Neuronal stem cell (in vitro differentiated cells): Measurements from ENCODE around the gene FALEC.

Source experiments
- DNase-seq: peaks from one replicate; pipeline ENCODE4 v3.0.0-alpha.2; 2013; ENCODE audit warnings: low spot score
- H2AFZ ChIP-seq: one replicate; pipeline ENCODE4 v1.6.1; 2013; ENCODE audit warnings: mild to moderate bottlenecking, low read length, inconsistent platforms
- H2AK5ac ChIP-seq: 2 replicates; pipeline ENCODE4 v1.6.1; 2013; ENCODE audit warnings: low read depth, mild to moderate bottlenecking, inconsistent platforms, low read length, moderate library complexity, mixed read lengths
- H2BK120ac ChIP-seq: 2 replicates; pipeline ENCODE4 v1.6.1; 2013; ENCODE audit warnings: low read depth, mild to moderate bottlenecking, inconsistent platforms, low read length, moderate library complexity, mixed read lengths
- H2BK12ac ChIP-seq: one replicate; pipeline ENCODE4 v1.6.1; 2013; ENCODE audit warnings: low read length, inconsistent platforms
- H2BK15ac ChIP-seq: 2 replicates; pipeline ENCODE4 v1.6.1; 2013; ENCODE audit warnings: mild to moderate bottlenecking, low read length, inconsistent platforms, mixed read lengths
- H2BK5ac ChIP-seq: one replicate; pipeline ENCODE4 v1.6.1; 2013; ENCODE audit warnings: inconsistent platforms, mild to moderate bottlenecking, low read length, moderate library complexity
- H3K14ac ChIP-seq: one replicate; pipeline ENCODE4 v1.6.1; 2013; ENCODE audit warnings: low read length, inconsistent platforms
- H3K18ac ChIP-seq: 2 replicates; pipeline ENCODE4 v1.6.1; 2013; ENCODE audit warnings: low read length, inconsistent platforms
- H3K23ac ChIP-seq: 2 replicates; pipeline ENCODE4 v1.6.1; 2013; ENCODE audit warnings: low read depth, mild to moderate bottlenecking, mixed read lengths, low read length, inconsistent platforms; ENCODE audit not compliant: poor library complexity
- H3K27ac ChIP-seq: replicated peaks from 3 replicates; pipeline ENCODE4 v1.5.1; 2013; ENCODE audit warnings: low read length, inconsistent platforms
- H3K27me3 ChIP-seq, 3 experiments: 2 replicates each; pipeline ENCODE4 v1.6.1; 2013; ENCODE audit warnings: low read length in 3 of 3, mild to moderate bottlenecking in 2 of 3, inconsistent platforms in 1 of 3, low read depth in 1 of 3, mixed read lengths in 1 of 3, moderate library complexity in 1 of 3; ENCODE audit not compliant: control insufficient read depth in 3 of 3, insufficient read depth in 3 of 3
- H3K36me3 ChIP-seq, 2 donors: replicated peaks in 1 of 2; 2 replicates each; pipeline ENCODE4 v1.6.1; 2013; ENCODE audit warnings: low read length in 2 of 2; ENCODE audit not compliant: control insufficient read depth in 2 of 2, insufficient read depth in 2 of 2
- H3K4ac ChIP-seq: 2 replicates; pipeline ENCODE4 v1.6.1; 2013; ENCODE audit warnings: inconsistent platforms, mild to moderate bottlenecking, low read length, moderate library complexity
- H3K4me1 ChIP-seq, 2 donors: 1 replicate in 1 of 2; 2 replicates in 1 of 2; pipeline ENCODE4 v1.6.1; 2013; ENCODE audit warnings: low read length in 2 of 2, low read depth in 1 of 2; ENCODE audit not compliant: control insufficient read depth in 2 of 2, insufficient read depth in 1 of 2
- H3K4me2 ChIP-seq: one replicate; pipeline ENCODE4 v1.6.1; 2013; ENCODE audit warnings: mild to moderate bottlenecking, low read length, inconsistent platforms; ENCODE audit not compliant: insufficient read depth, poor library complexity, severe bottlenecking
- H3K4me3 ChIP-seq, 2 donors: 2 replicates each; pipeline ENCODE4 v1.5.1; 2013; ENCODE audit warnings: low read length in 2 of 2, mild to moderate bottlenecking in 2 of 2, inconsistent platforms in 1 of 2, moderate library complexity in 1 of 2
- H3K79me1 ChIP-seq: one replicate; pipeline ENCODE4 v1.6.1; 2013; ENCODE audit warnings: low read depth, mild to moderate bottlenecking, inconsistent platforms, low read length, moderate library complexity
- H3K9ac ChIP-seq: one replicate; pipeline ENCODE4 v1.6.1; 2013; ENCODE audit warnings: mild to moderate bottlenecking, low read depth, low read length, inconsistent platforms; ENCODE audit not compliant: poor library complexity
- H3K9me3 ChIP-seq, 2 donors: replicated peaks in 1 of 2; 2 replicates each; pipeline versions ENCODE3 to v1.6.1; 2013; ENCODE audit warnings: low read length in 2 of 2, mild to moderate bottlenecking in 2 of 2, inconsistent platforms in 1 of 2, low read depth in 1 of 2, mixed read lengths in 1 of 2, moderate library complexity in 1 of 2; ENCODE audit not compliant: control insufficient read depth in 2 of 2, insufficient read depth in 1 of 2
- H4K8ac ChIP-seq: one replicate; pipeline ENCODE4 v1.6.1; 2013; ENCODE audit warnings: low read depth, mild to moderate bottlenecking, inconsistent platforms, low read length, moderate library complexity
- H4K91ac ChIP-seq: one replicate; pipeline ENCODE4 v1.6.1; 2013; ENCODE audit warnings: low read length, low read depth, mild to moderate bottlenecking, inconsistent platforms; ENCODE audit not compliant: poor library complexity
- WGBS, 2 donors: extraction: QIAGEN DNeasy Blood & Tissue Kit; methylation state at CpG; one replicate each; pipeline ENCODE4 v1.1.7; 2013; ENCODE audit warnings: missing lambda C conversion rate in 2 of 2, mixed read lengths in 1 of 2; ENCODE audit not compliant: insufficient read length in 2 of 2, insufficient replicate concordance in 1 of 2; ENCODE audit errors: extremely low coverage in 2 of 2; 5-methylcytosine and 5-hydroxymethylcytosine counted together

The FALEC gene

DNA sequence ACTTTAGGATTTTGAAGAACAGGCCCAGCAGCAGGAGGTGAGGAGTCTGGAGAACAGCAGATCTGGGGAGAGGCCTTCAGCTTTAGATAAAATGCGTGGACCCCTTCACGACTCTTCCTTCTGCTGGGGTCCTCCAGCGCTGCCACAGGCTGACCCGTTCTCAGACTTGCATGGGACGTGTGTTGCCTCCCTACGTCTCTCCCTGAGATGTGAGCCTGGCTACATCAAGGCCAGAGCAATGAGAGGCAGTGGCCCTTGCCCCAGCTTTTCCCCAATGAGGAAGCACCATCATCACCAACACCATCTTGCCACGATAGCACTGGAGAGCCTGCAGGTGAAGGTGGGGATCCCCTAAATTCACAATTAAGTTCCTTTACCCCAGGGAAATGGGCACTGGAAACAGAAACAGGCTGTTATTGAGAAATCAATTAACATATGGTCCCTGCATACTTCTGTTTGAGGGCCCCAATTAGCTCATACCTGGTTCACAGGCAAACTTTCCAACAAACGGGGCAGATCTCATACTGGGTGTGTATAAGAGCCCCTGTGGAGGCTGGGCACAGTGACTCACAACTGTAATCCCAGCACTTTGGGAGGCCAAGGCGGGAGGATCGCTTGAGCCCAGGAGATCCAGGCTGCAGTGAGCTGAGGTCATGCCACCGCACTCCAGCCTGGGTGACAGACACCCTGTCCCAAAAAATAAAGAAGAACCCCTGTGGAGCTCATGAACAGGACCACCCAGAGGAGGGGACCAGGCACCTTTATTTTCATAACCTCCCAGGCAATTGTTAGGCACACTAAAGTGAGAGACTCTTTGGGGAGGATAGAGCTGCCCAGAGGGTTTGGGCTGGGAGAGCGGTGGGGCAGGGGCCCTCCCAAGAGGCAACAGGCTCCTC, 21.5 kb downstream of the FALEC start:
- no peak for DNase-seq
- H4K91ac ChIP-seq = peak overlapping the region; percentile 19
- H3K4me2 ChIP-seq = no peak overlapping the region
- H3K9ac ChIP-seq = no peak overlapping the region
- H3K27me3 ChIP-seq = no peaks in the 10 kb centered on the region
- H3K9me3 ChIP-seq = no peaks in the 10 kb centered on the region
- H3K27ac ChIP-seq = no peak overlapping the region
- peak overlapping the region; percentile 84 for H2AK5ac ChIP-seq
- H2BK5ac ChIP-seq = peak overlapping the region; percentile 26
- H2BK12ac ChIP-seq = peak overlapping the region; percentile 84
- peak overlapping the region; percentile 72 for H2AFZ ChIP-seq
- peak overlapping the region; percentile 78 for H2BK15ac ChIP-seq
- H3K79me1 ChIP-seq = no peaks in the 10 kb centered on the region
- H3K4me1 ChIP-seq = peaks cover 3 to 10% of the 10 kb centered on the region in 2 donors
- no peak overlapping the region for H2BK120ac ChIP-seq
- no peaks in the 10 kb centered on the region for H3K36me3 ChIP-seq
- no peak overlapping the region for H3K4me3 ChIP-seq
- no peak overlapping the region for H3K4ac ChIP-seq
- H3K14ac ChIP-seq = no peak overlapping the region
- WGBS, 2 donors = no CpG with 5 or more reads among the region's 12 CpGs
- peak overlapping the region; percentile 43 for H4K8ac ChIP-seq
- H3K18ac ChIP-seq = peak overlapping the region; percentile 94
- no peak overlapping the region for H3K23ac ChIP-seq

DNA sequence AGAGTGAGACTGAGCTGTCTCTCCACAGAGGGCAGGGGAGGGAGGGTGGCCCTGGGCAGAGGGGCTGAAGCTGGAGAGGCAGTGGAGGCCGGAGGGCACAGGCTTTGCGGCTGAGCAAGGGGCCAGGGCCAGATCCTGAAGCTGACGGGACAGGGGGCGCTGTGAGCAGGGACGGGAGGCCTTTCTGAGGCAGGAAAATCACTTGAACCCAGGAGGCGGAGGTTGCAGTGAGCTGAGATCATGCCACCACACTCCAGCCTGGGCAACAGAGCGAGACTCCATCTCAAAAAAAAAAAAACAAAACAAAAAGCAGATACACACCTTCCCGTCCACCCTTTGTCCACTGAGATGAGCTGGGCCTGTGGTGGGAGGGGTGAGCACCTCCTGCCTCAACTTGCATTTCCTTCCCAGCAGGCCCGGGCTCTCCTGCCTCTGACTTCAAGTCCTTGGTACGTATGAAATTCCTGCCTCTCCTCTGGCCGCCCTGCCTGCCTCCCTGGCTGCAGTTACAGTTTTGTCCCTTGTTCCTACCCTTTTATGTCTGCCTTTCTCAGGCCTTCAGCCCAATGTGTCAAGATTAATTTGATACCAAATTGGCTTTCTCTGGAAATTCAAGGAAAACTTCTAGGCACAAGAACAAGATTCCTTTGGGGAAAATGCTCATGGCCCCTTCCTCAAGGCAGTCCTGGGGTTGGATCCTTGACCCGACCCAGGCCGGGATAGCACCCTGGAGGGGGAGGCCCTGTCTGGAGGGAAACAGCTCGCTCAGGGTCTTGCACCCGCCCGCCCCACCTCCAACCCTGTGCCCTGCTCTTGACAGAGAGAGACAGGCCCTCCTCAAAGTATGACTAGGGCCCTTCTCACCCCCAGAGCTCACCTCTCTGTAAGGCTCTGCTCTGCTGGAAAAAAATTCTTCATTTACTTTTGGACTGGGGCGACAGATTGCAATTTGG, 22.5 kb downstream of the FALEC start:
- no peak for DNase-seq
- Histone ChIP-seq H2BK120ac (no peak overlapping the region), H4K8ac (peak overlapping the region; percentile 43), H2AK5ac (peak overlapping the region; percentile 84), H3K9me3 (no peaks in the 10 kb centered on the region), H4K91ac (no peak overlapping the region), H3K79me1 (no peaks in the 10 kb centered on the region), H3K23ac (no peak overlapping the region), H3K14ac (no peak overlapping the region), H2BK15ac (peak overlapping the region; percentile 78), H3K9ac (peak overlapping the region; percentile 37), H3K4me2 (no peak overlapping the region), H3K27me3 (no peaks in the 10 kb centered on the region), H2AFZ (peak overlapping the region; percentile 72), H3K27ac (no peak overlapping the region), H3K4ac (no peak overlapping the region), H3K4me1 (peaks cover 3 to 7% of the 10 kb centered on the region in 2 donors), H2BK5ac (no peak overlapping the region), H2BK12ac (peak overlapping the region; percentile 84), H3K4me3 (no peak overlapping the region), H3K18ac (peak overlapping the region; percentile 94), H3K36me3 (no peaks in the 10 kb centered on the region)
- no CpG with 5 or more reads among the region's 17 CpGs for WGBS, 2 donors

DNA sequence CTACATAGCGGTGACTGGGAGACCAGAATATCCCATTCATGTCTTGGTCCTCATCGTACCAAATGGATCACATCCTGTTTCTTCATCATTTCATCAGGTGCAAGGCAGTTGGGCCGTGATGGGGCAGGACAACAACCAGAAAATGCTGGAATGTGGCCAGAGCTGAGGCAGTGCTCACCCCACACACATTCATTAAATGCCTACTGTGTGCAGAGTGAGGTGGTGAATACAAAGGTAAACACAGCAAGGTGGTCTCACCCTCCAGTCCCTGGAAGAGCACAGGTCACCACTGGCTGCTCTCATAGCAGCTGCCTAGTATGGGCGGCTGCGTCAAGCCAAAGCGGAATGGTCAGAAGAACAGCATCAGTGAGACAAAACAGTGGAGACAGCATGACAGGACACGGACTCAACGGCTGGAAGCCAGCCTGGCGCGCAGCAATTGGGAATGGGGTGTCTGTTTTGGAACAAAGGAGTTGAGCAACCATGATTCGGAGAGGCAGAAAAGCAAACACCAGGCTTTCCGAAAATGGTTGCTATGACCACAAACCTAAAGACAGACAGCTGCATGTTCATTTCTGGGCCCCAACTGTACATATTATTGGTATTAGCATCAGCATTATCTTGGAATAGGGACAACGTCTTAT, 28.1 kb downstream of the FALEC start:
- Histone ChIP-seq H3K14ac (no peak overlapping the region), H3K36me3 (no peaks in the 10 kb centered on the region), H3K9ac (no peak overlapping the region), H4K8ac (no peak overlapping the region), H3K18ac (peak overlapping the region; percentile 52), H2BK120ac (no peak overlapping the region), H3K4ac (no peak overlapping the region), H4K91ac (no peak overlapping the region), H3K4me3 (no peak overlapping the region), H3K4me1 (peaks cover 5 to 6% of the 10 kb centered on the region in 2 donors), H3K9me3 (no peaks in the 10 kb centered on the region), H2BK12ac (no peak overlapping the region), H2BK5ac (no peak overlapping the region), H2BK15ac (no peak overlapping the region), H2AK5ac (no peak overlapping the region), H3K27me3 (peaks cover 0 to 4% (median 0%) of the 10 kb centered on the region in 3 experiments), H3K79me1 (no peaks in the 10 kb centered on the region), H2AFZ (peak overlapping the region; percentile 66), H3K4me2 (no peak overlapping the region), H3K23ac (no peak overlapping the region), H3K27ac (no peak overlapping the region)
- no CpG with 5 or more reads among the region's 13 CpGs for WGBS, 2 donors
- no peak for DNase-seq
